Kidney epithelial cell (primary cell): ENCODE results near the gene SMARCD1. TPM values are rescaled to one million over a fixed set of nuclear protein-coding genes. Genes with fewer than 3 reads are reported as not detected.

ENCODE experiments used
- DNase-seq: peaks from one replicate; pipeline ENCODE4 v3.0.0-alpha.2; 2010; ENCODE audit warnings: low read depth
- H3K27me3 ChIP-seq: 2 replicates; pipeline ENCODE4 v1.6.0; 2011; ENCODE audit warnings: low read length; ENCODE audit not compliant: control insufficient read depth, insufficient read depth
- H3K36me3 ChIP-seq: 2 replicates; pipeline ENCODE4 v1.5.1; 2011; ENCODE audit warnings: low read length; ENCODE audit not compliant: control insufficient read depth, insufficient read depth
- H3K4me3 ChIP-seq: 2 replicates; pipeline ENCODE4 v1.5.1; 2011; ENCODE audit warnings: low read depth, mild to moderate bottlenecking, control low read depth, low read length
- CTCF ChIP-seq: IDR thresholded peaks from 2 replicates; pipeline ENCODE4 v1.5.1; 2011; ENCODE audit warnings: mild to moderate bottlenecking, moderate library complexity, low read length, control low read depth, inconsistent platforms; ENCODE audit not compliant: insufficient read depth, poor library complexity, severe bottlenecking
- total RNA-seq: library from RNA; depleted of rRNA; stranded (reverse); fragments of >200 nt; gene quantifications from 2 replicates; pipeline ENCODE4 v1.2.3, GENCODE V29; 2015

The SMARCD1 gene
- 133 and 165 TPM in 2 replicates for total RNA-seq

DNA sequence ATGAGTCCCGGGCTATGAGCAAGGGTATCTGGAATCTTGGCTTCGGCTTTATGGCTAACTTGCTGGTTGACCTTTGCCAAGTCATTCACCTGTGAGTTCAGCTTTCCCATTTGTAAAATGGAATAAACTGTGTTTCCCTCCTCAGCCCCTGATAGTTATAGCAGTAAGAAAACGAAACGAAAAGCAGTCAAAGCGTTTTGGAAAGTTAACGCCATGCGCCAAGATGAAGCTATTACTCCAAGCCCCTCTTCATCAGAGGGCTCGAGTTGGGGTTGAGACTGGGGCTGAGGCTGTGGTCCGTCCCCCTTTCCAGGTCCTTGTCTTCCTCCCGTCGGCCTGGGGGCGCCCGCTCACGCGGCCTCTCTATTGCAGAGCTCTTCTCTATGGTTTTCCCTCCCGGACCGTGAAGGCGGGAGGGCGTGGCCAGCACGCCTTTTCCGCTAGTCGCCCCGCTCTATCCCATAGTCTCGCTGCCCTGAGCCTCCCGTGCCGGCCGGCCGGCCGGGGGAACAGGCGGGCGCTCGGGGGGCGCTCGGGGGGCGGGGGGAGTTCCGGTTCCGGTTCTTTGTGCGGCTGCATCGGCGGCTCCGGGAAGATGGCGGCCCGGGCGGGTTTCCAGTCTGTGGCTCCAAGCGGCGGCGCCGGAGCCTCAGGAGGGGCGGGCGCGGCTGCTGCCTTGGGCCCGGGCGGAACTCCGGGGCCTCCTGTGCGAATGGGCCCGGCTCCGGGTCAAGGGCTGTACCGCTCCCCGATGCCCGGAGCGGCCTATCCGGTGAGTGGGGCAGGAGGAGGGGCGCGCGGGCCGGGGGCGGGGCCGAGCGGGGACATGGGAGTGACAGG is at the start of gene SMARCD1:
Gene SMARCD1 (plus strand): TSS at position 568 of the 840 bp plus-strand sequence. CDS start 28 bp downstream, at position 596.
- peak; percentile 74 for TF ChIP-seq CTCF
- peak; percentile 72 for DNase-seq
- peaks cover 3% of the 10 kb centered on the region for H3K27me3 ChIP-seq
- H3K36me3 ChIP-seq = peaks cover 1% of the 10 kb centered on the region
- peak within 1 kb of the TSS; percentile 53 for H3K4me3 ChIP-seq

- TF ChIP-seq CTCF = no peak
- no peak overlapping the region for H3K4me3 ChIP-seq
- no peak for DNase-seq
- no peaks in the 10 kb centered on the region for H3K36me3 ChIP-seq
- H3K27me3 ChIP-seq = peaks cover 2% of the 10 kb centered on the region
These were observed 46.8 kb upstream of the SMARCD1 start for GRCh38 chr12:50038336-50038735.

DNA sequence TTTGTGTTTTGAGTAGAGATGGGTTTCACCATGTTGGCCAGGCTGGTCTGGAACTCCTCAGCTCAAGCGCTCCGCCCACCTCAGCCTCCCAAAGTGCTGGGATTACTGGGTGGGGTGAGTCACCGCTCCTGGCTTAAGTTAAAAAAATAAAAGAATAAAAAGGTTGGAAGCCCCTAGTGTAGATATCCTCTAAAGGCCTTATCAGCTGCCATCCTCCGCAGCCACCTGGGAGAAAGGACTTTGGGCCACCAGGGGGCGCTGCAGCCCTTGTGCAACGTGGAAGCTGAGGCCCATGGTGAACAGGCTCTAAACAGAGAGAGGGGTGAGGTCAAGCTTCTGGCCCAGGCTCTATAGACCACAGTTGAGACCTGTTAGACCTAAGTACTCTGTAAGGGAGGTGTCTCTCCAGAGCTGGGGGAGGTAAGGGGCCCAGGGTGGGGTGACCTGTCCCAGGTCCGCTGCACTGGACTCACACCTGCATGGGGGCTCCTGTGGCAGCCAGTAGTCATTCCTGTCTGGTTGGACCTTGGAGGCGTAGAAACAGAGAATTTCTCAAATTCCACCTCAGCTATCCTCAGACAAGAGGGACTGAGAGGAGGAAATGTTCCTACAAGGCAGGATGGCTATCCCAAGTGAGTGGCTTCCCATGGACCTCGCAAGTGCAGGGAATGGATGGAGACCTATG is 45.8 kb upstream of the SMARCD1 start:
- peak; percentile 96 for TF ChIP-seq CTCF
- Histone ChIP-seq H3K36me3 (no peaks in the 10 kb centered on the region), H3K4me3 (no peak overlapping the region), H3K27me3 (peaks cover 2% of the 10 kb centered on the region)
- DNase-seq = no peak

GRCh38 chr12:50040657-50041056 is 44.5 kb upstream of the SMARCD1 start:
- H3K27me3 ChIP-seq = peaks cover 2% of the 10 kb centered on the region
- H3K36me3 ChIP-seq = no peaks in the 10 kb centered on the region
- H3K4me3 ChIP-seq = no peak overlapping the region
- DNase-seq = no peak
- no peak for TF ChIP-seq CTCF

DNA sequence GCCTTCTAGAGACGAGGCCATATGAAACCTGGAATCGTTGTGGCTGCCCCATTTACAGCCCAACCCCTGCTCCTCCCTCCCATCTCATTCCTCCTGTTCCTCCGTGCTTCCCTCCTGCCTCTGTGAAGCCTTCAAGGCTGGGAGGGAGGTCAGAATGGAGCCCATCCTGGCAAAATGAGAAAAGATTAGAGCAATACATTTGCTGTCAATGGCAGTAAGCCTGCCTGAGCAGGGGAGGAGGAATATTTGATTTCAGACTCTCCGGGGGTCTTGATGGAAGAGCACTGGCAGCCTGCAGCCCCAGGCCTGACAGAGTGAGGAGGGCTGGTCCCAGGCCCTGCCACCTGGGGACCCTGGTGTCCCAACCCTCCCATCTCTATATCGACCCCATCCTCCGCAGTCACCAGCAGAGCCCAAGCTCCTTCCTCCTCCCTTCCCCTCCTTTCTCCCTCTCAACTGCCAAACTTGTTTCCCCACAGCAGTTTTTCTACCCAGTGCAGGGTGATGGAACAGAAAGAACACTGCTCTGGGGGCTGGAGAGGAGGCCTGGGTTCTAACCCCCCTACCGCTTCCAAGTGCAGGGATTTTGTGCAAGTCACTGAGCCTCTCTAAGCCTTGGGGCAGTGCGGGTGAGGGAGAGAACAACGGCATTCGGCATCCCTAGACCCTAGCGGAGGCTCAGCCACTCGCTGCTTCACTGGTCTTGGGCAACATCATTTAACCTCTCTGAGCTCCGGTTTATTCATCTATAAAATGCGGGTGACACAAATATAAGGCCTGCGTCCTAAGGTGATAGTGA is 43.9 kb upstream of the SMARCD1 start:
- no peak for TF ChIP-seq CTCF
- peaks cover 2% of the 10 kb centered on the region for H3K27me3 ChIP-seq
- H3K4me3 ChIP-seq = no peak overlapping the region
- DNase-seq = no peak
- H3K36me3 ChIP-seq = no peaks in the 10 kb centered on the region
